ENCODE results near the gene CAB39. TPM values are rescaled to one million over a fixed set of nuclear protein-coding genes. Genes with fewer than 3 reads are reported as not detected.

CAB39 gene
- total and polyA plus RNA-seq, 2 donors (not counting 1 experiment from before 2014, with no cell fraction given), result 51.1 to 72.3 TPM

DNA sequence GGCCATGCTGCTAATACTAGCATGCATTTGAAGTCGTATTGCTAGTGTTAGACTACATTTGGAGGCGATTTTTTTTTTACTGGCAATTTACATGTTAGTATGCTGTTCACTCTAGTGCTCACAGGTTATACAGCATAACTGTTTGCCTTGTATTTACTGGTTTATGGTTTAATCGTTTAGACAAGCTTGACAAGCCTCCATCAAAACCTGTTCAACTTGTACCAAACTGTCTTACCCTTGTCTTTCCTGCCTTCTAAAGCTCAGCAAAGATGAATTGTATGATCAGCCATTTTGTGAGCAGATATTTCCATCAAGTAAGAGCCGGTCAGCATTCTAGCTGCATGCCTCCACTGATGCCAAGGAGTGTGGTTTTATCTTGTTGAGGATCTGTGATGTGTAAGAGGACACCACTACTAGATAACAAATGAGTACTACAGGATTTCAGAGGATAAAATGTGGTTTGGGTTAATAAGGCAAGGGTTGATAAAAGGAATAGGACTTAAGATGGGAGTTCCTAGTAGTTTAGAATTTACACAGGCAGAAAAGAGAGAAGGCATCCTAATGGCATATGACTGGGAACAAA is 83.7 kb downstream of the CAB39 start:
- peaks cover 26% of the 10 kb centered on the region for H3K4me1 ChIP-seq (ENCODE audit: control insufficient read depth, extremely low read depth, insufficient read depth, low read length)
- peak; percentile 74 to 86 for DNase-seq (ENCODE audit: low read depth in 2 of 2)
- H3K27ac ChIP-seq (ENCODE audit: insufficient read depth, low read length), result peak overlapping the region; percentile 90

DNA sequence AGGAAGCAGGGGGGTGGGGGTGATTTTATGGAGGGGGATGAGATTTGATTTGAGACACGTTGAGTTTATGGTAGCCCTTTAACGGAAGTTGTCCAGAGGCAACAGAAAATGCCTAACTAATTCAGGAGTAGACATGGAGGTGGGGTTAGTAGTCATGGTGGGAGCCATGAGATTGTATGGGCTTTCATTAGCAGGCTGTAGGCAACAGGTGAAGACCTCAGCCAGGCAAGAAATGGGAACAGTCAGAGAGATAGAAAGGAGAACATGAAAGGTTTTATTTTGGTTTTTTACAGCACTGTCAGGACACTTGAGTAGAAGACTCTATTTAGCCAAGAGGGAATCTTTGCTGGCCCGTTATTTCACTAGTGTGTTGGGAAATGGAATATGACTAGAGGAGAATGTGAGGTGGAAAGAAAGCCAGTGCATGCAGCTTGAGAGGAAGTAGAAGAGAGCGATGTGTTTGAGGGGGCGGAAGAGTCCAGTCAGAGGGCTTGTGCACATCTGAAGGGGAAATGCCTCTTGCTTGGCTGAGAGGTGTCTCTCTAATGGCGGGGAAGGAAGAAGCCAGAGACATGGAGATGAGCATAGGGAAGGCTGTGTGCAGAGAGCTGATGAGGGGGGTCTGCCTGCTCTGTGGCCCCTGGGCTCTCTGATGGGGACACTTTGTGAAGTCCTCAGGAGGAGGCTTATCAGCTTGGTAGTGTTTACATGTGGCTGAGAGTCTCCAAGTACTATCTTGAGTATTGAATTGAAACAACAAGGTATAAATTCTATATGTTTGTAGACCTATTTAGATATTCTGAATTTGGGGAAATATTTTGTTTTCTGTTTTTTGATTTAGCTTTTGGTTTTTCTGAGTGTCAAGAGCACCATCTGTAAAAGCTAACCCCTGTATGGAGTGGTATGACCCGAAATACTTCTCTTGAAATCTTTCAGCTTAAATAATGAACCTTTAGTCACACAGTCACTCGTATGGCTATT is 85.2 kb downstream of the CAB39 start:
- Histone ChIP-seq H4K20me1 (ENCODE audit: control insufficient read depth, extremely low read depth, insufficient read depth, low read length) (no peaks in the 10 kb centered on the region), H3K36me3 (ENCODE audit: control insufficient read depth, insufficient read depth, low read length) (peaks cover 4% of the 10 kb centered on the region), H3K4me3 (replicated peaks in 1 of 4; ENCODE audit: control extremely low read depth in 1 of 4, insufficient read depth in 1 of 4, low read depth in 3 of 4, low read length in 4 of 4) (no peak overlapping the region), H3K79me2 (ENCODE audit: control insufficient read depth, insufficient read depth, low read length) (peaks cover 28% of the 10 kb centered on the region), H2AFZ (ENCODE audit: low read length) (no peak overlapping the region), H3K4me2 (ENCODE audit: extremely low read depth, insufficient read depth, low read length) (peak overlapping the region; percentile 27), H3K27ac (ENCODE audit: insufficient read depth, low read length) (peak overlapping the region; percentile 52), H3K9me3 (ENCODE audit: control insufficient read depth, insufficient read depth, low read depth, low read length) (no peaks in the 10 kb centered on the region), H3K9ac (ENCODE audit: insufficient read depth, low read length) (no peak overlapping the region), H3K27me3 (ENCODE audit: control insufficient read depth, insufficient read depth, low read length) (no peaks in the 10 kb centered on the region), H3K4me1 (ENCODE audit: control insufficient read depth, extremely low read depth, insufficient read depth, low read length) (peaks cover 26% of the 10 kb centered on the region)
- no peak for TF ChIP-seq EZH2 (IDR thresholded peaks at IDR 0.05; ENCODE audit: low read length, missing control alignments)
- no peak for TF ChIP-seq CTCF (conservative IDR thresholded peaks at IDR 0.05 in 1 of 2, IDR thresholded peaks at IDR 0.05 in 1 of 2; ENCODE audit: low read depth in 1 of 2, low read length in 2 of 2)
- peak in 1 of 2 donors; percentile 66 for DNase-seq (ENCODE audit: low read depth in 2 of 2)

More for the DNA sequence above, 83.7 kb downstream of the CAB39 start:
- Histone ChIP-seq H3K4me3 (replicated peaks in 1 of 4; ENCODE audit: control extremely low read depth in 1 of 4, insufficient read depth in 1 of 4, low read depth in 3 of 4, low read length in 4 of 4) (no peak overlapping the region), H3K4me2 (ENCODE audit: extremely low read depth, insufficient read depth, low read length) (peak overlapping the region; percentile 58), H3K36me3 (ENCODE audit: control insufficient read depth, insufficient read depth, low read length) (peaks cover 6% of the 10 kb centered on the region), H3K27me3 (ENCODE audit: control insufficient read depth, insufficient read depth, low read length) (no peaks in the 10 kb centered on the region), H4K20me1 (ENCODE audit: control insufficient read depth, extremely low read depth, insufficient read depth, low read length) (no peaks in the 10 kb centered on the region), H3K79me2 (ENCODE audit: control insufficient read depth, insufficient read depth, low read length) (peaks cover 35% of the 10 kb centered on the region), H3K9ac (ENCODE audit: insufficient read depth, low read length) (no peak overlapping the region), H2AFZ (ENCODE audit: low read length) (no peak overlapping the region), H3K9me3 (ENCODE audit: control insufficient read depth, insufficient read depth, low read depth, low read length) (no peaks in the 10 kb centered on the region)
- no peak for TF ChIP-seq CTCF (conservative IDR thresholded peaks at IDR 0.05 in 1 of 2, IDR thresholded peaks at IDR 0.05 in 1 of 2; ENCODE audit: low read depth in 1 of 2, low read length in 2 of 2)
- TF ChIP-seq EZH2 (IDR thresholded peaks at IDR 0.05; ENCODE audit: low read length, missing control alignments), result no peak

DNA sequence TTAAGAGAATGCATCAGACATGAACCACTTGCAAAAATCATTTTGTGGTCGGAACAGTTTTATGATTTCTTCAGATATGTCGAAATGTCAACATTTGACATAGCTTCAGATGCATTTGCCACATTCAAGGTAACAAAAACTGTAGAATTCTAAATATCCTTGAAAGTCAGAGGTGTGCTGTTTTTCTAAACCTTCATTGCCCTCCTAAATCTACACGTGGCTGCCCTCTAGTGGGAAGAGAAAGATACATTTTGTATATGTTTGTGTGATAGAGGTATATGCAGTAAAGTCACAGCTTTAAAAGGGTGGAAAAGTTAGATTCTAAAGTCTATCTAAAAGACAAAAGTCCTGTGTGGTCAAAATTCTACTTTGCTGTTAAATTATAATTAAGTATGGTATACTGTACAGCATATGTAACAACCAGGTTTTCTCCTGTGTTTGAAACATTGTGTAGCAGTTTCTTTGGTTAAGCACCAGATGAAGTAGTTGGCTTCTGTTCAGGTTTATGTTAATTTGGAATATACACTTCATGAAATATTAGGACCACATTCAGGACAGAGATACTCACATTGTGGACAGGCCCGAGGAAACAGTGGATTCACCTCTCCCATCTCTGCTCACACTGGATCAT is 86.2 kb downstream of the CAB39 start:
- no peak overlapping the region for H3K4me2 ChIP-seq (ENCODE audit: extremely low read depth, insufficient read depth, low read length)
- peaks cover 28% of the 10 kb centered on the region for H3K79me2 ChIP-seq (ENCODE audit: control insufficient read depth, insufficient read depth, low read length)
- H3K9ac ChIP-seq (ENCODE audit: insufficient read depth, low read length), result no peak overlapping the region
- peak; percentile 43 to 71 for DNase-seq (ENCODE audit: low read depth in 2 of 2)
- H3K4me1 ChIP-seq (ENCODE audit: control insufficient read depth, extremely low read depth, insufficient read depth, low read length), result peaks cover 24% of the 10 kb centered on the region
- peak; percentile 53 to 66 for TF ChIP-seq CTCF (conservative IDR thresholded peaks at IDR 0.05 in 1 of 2, IDR thresholded peaks at IDR 0.05 in 1 of 2; ENCODE audit: low read depth in 1 of 2, low read length in 2 of 2)
- TF ChIP-seq EZH2 (IDR thresholded peaks at IDR 0.05; ENCODE audit: low read length, missing control alignments), result no peak
- H3K27ac ChIP-seq (ENCODE audit: insufficient read depth, low read length), result no peak overlapping the region
- no peak overlapping the region for H2AFZ ChIP-seq (ENCODE audit: low read length)
- H4K20me1 ChIP-seq (ENCODE audit: control insufficient read depth, extremely low read depth, insufficient read depth, low read length), result no peaks in the 10 kb centered on the region
- no peaks in the 10 kb centered on the region for H3K9me3 ChIP-seq (ENCODE audit: control insufficient read depth, insufficient read depth, low read depth, low read length)
- no peaks in the 10 kb centered on the region for H3K27me3 ChIP-seq (ENCODE audit: control insufficient read depth, insufficient read depth, low read length)
- peaks cover 4% of the 10 kb centered on the region for H3K36me3 ChIP-seq (ENCODE audit: control insufficient read depth, insufficient read depth, low read length)
- H3K4me3 ChIP-seq (replicated peaks in 1 of 4; ENCODE audit: control extremely low read depth in 1 of 4, insufficient read depth in 1 of 4, low read depth in 3 of 4, low read length in 4 of 4), result no peak overlapping the region

Measured in fibroblast of lung (primary cell).